ENCODE results near the gene UBE2B. TPM values are rescaled to one million over a fixed set of nuclear protein-coding genes. Genes with fewer than 3 reads are reported as not detected.
A peak's percentile ranks its signal among the peaks of the same experiment; 100 is the strongest.

Gene UBE2B
- polyA plus RNA-seq, 1 of the 3 experiments (the other 2 are of a cell fraction), result 24.3 TPM

DNA sequence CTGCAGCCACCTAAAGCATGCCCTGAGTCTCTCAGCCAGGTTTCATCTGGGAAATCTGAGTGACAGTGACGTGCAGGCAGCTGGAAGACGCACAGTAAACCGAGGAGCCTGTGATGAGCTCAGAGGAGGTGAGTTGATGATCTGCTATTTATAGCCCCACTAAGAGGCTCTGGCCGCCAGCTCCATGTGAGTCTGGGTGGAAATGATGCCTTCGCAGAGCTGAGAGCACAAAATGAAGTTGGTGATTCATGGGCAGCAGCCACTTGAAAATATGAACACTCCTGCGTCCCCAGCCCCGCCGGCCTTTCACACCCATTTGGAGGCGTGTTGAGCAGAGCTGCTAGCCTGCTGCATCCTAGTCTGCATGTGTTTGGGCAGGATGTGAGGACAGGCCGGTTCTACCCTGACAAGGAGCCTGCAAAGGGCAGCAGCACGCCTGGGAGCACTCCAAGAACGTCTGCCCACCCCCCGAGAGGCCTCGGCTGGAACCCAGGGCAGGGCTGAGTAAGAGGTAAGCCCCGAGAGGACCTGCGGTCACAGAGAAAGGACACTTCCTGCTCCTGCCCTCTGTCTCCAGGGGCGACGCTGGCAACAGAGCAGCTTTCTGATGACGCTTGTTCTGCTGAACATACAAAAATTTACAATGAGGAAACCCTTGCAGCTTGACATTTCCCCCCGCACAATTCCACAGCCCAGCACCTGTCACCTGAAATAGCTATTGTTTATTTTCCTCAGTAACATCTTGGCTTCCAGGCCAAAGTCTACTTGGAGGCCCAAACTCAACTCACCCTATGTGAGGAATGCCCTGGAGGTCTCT lies 65.4 kb downstream of the UBE2B start:
- peaks cover 45% of the 10 kb centered on the region for H3F3A ChIP-seq (replicated peaks; ENCODE audit: insufficient read depth)
- no peaks in the 10 kb centered on the region for H3K36me3 ChIP-seq (replicated peaks in 1 of 2; ENCODE audit: control insufficient read depth in 1 of 2, insufficient read depth in 2 of 2, low read length in 1 of 2)
- peak overlapping the region; percentile 80 for H3K9ac ChIP-seq
- H2AFZ ChIP-seq (ENCODE audit: low read depth), result peak overlapping the region; percentile 81
- WGBS (ENCODE audit: low lambda C conversion rate), result 27% methylated on average over 20 of the region's 20 CpGs
- no peaks in the 10 kb centered on the region for H3K9me2 ChIP-seq
- no peaks in the 10 kb centered on the region for H4K20me1 ChIP-seq (ENCODE audit: insufficient read depth)
- H3K4me2 ChIP-seq, result peak overlapping the region; percentile 74
- ChIA-PET POLR2A (no interaction called here), CTCF (interaction anchor here (1.2 to 1.7 kb wide), 3 partner anchors 12 to 26 kb away, joined by 3 to 8 read pairs (median 4); partner anchors contain the start of gene CDKN2AIPNL)
- no peak overlapping the region for H3K4me3 ChIP-seq (ENCODE audit: low read depth in 2 of 2, low read length in 1 of 2)
- H3K9me3 ChIP-seq, result no peaks in the 10 kb centered on the region
- H3K27me3 ChIP-seq (ENCODE audit: insufficient read depth), result no peaks in the 10 kb centered on the region
- DNase-seq, result no peak
- peaks cover 25 to 36% of the 10 kb centered on the region in 2 experiments; a peak in 3 of 4 replicates for H3K4me1 ChIP-seq (ENCODE audit: control insufficient read depth in 1 of 2, insufficient read depth in 2 of 2, low read depth in 1 of 2, low read length in 1 of 2)
- H3K79me2 ChIP-seq (ENCODE audit: insufficient read depth), result no peaks in the 10 kb centered on the region
- peak overlapping the region; percentile 53 to 96; a peak in 3 of 4 replicates for H3K27ac ChIP-seq (ENCODE audit: low read depth in 2 of 2, low read length in 1 of 2)
- TF ChIP-seq MXI1 (IDR thresholded peaks at IDR 0.05; ENCODE audit: low read depth, low read length) (no peak), FOXM1 (IDR thresholded peaks at IDR 0.05; ENCODE audit: low read depth) (peak; percentile 57; the same call in 1 of the 2 replicates), YY1 (IDR thresholded peaks at IDR 0.05; ENCODE audit: low read depth) (peak; percentile 48; the same call in 1 of the 2 replicates), TCF12 (IDR thresholded peaks at IDR 0.05) (peak; percentile 68), TEAD4 (IDR thresholded peaks at IDR 0.05; ENCODE audit: borderline replicate concordance, insufficient read depth) (peak; percentile 35; the same call in 1 of the 2 replicates), FOXJ3 (CRISPR knock-in tag; IDR thresholded peaks at IDR 0.05) (no peak), JUND (IDR thresholded peaks at IDR 0.05) (peak; percentile 50), EP300 (IDR thresholded peaks at IDR 0.05; ENCODE audit: borderline replicate concordance in 1 of 2, low read depth in 1 of 2, low read length in 1 of 2) (peak in 1 of 2 experiments; percentile 66; a peak in 2 of 4 replicates), RAD21 (IDR thresholded peaks at IDR 0.05; ENCODE audit: low read length) (no peak), SIN3A (IDR thresholded peaks at IDR 0.05; ENCODE audit: borderline replicate concordance, low read depth, low read length) (0 out of 2 replicates have a peak, but pooled peaks have one; percentile 33), POLR2AphosphoS5 (IDR thresholded peaks at IDR 0.05; ENCODE audit: low read depth, low read length) (peak; percentile 20; the same call in 1 of the 2 replicates), TAF1 (IDR thresholded peaks at IDR 0.05; ENCODE audit: borderline replicate concordance, low read depth, low read length) (no peak), GATA2 (CRISPR knock-in tag; IDR thresholded peaks at IDR 0.05) (no peak), GABPA (IDR thresholded peaks at IDR 0.05; ENCODE audit: low read depth) (no peak), FOSL2 (IDR thresholded peaks at IDR 0.05; ENCODE audit: borderline replicate concordance, low read depth) (peak; percentile 63), RFX5 (IDR thresholded peaks at IDR 0.05; ENCODE audit: low read length) (no peak), RCOR1 (IDR thresholded peaks at IDR 0.05; ENCODE audit: low read length) (no peak), SMC3 (IDR thresholded peaks at IDR 0.05; ENCODE audit: low read depth, low read length) (no peak), CHD2 (IDR thresholded peaks at IDR 0.05; ENCODE audit: low read length, partially characterized antibody) (no peak), NRF1 (IDR thresholded peaks at IDR 0.05; ENCODE audit: low read depth, low read length) (no peak), EZH2phosphoT487 (IDR thresholded peaks at IDR 0.05; ENCODE audit: borderline replicate concordance, low read depth) (no peak), NFIC (IDR thresholded peaks at IDR 0.05; ENCODE audit: borderline replicate concordance) (peak; percentile 35; the same call in 1 of the 2 replicates)
- TF ChIP-seq, protein P1, sequence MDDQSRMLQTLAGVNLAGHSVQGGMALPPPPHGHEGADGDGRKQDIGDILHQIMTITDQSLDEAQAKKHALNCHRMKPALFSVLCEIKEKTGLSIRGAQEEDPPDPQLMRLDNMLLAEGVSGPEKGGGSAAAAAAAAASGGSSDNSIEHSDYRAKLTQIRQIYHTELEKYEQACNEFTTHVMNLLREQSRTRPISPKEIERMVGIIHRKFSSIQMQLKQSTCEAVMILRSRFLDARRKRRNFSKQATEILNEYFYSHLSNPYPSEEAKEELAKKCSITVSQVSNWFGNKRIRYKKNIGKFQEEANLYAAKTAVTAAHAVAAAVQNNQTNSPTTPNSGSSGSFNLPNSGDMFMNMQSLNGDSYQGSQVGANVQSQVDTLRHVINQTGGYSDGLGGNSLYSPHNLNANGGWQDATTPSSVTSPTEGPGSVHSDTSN (IDR thresholded peaks at IDR 0.05), result peak; percentile 84
- TF ChIP-seq, protein P2, sequence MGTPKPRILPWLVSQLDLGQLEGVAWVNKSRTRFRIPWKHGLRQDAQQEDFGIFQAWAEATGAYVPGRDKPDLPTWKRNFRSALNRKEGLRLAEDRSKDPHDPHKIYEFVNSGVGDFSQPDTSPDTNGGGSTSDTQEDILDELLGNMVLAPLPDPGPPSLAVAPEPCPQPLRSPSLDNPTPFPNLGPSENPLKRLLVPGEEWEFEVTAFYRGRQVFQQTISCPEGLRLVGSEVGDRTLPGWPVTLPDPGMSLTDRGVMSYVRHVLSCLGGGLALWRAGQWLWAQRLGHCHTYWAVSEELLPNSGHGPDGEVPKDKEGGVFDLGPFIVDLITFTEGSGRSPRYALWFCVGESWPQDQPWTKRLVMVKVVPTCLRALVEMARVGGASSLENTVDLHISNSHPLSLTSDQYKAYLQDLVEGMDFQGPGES (IDR thresholded peaks at IDR 0.05; ENCODE audit: low read depth, low read length), result no peak
- TF ChIP-seq, protein P3, sequence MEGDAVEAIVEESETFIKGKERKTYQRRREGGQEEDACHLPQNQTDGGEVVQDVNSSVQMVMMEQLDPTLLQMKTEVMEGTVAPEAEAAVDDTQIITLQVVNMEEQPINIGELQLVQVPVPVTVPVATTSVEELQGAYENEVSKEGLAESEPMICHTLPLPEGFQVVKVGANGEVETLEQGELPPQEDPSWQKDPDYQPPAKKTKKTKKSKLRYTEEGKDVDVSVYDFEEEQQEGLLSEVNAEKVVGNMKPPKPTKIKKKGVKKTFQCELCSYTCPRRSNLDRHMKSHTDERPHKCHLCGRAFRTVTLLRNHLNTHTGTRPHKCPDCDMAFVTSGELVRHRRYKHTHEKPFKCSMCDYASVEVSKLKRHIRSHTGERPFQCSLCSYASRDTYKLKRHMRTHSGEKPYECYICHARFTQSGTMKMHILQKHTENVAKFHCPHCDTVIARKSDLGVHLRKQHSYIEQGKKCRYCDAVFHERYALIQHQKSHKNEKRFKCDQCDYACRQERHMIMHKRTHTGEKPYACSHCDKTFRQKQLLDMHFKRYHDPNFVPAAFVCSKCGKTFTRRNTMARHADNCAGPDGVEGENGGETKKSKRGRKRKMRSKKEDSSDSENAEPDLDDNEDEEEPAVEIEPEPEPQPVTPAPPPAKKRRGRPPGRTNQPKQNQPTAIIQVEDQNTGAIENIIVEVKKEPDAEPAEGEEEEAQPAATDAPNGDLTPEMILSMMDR (IDR thresholded peaks at IDR 0.05), result no peak
- TF ChIP-seq, protein P4, sequence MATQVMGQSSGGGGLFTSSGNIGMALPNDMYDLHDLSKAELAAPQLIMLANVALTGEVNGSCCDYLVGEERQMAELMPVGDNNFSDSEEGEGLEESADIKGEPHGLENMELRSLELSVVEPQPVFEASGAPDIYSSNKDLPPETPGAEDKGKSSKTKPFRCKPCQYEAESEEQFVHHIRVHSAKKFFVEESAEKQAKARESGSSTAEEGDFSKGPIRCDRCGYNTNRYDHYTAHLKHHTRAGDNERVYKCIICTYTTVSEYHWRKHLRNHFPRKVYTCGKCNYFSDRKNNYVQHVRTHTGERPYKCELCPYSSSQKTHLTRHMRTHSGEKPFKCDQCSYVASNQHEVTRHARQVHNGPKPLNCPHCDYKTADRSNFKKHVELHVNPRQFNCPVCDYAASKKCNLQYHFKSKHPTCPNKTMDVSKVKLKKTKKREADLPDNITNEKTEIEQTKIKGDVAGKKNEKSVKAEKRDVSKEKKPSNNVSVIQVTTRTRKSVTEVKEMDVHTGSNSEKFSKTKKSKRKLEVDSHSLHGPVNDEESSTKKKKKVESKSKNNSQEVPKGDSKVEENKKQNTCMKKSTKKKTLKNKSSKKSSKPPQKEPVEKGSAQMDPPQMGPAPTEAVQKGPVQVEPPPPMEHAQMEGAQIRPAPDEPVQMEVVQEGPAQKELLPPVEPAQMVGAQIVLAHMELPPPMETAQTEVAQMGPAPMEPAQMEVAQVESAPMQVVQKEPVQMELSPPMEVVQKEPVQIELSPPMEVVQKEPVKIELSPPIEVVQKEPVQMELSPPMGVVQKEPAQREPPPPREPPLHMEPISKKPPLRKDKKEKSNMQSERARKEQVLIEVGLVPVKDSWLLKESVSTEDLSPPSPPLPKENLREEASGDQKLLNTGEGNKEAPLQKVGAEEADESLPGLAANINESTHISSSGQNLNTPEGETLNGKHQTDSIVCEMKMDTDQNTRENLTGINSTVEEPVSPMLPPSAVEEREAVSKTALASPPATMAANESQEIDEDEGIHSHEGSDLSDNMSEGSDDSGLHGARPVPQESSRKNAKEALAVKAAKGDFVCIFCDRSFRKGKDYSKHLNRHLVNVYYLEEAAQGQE (IDR thresholded peaks at IDR 0.05; ENCODE audit: low read depth, low read length), result no peak
